Prostate gland (tissue), 2 donors: Measurements from ENCODE around the gene KLHL5.

Experiments
- POLR2A ChIP-seq: fragments of 450-650 bp; IDR thresholded peaks from one replicate; pipeline ENCODE4 v1.6.1; 2016; ENCODE audit warnings: antibody characterized with exemption, mild to moderate bottlenecking
- TF ChIP-seq, protein P1 (sequence below), 4 experiments: fragments of 200-600 bp in 2 of 4; fragments of 450-650 bp in 2 of 4; sonication (generic) in 2 of 4; IDR thresholded peaks; 1 replicate in 3 of 4; 2 replicates in 1 of 4; pipeline ENCODE4 v1.5.1; 2016 to 2019; ENCODE audit warnings: antibody characterized with exemption in 4 of 4, mild to moderate bottlenecking in 2 of 4, moderate library complexity in 2 of 4

DNA sequence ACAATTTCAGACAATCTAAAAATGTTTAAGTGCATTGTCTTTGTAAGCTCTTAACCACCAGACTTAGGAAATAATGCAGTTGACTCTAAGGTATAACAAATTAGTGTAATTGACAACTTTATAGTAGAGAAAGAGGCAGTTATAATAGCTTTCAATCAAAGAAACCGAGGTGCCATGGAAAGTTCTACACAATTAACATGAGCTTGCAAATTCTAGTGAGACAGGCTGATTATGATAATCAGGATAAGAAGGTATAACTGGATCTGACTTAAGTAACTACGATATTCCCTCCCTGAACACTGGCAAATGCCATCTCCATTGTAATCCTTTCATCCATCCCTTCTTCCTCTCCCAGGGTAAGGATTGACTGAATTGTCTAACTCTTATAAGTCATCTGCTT lies 11.4 kb upstream of the KLHL5 start:
- TF ChIP-seq, protein P1, sequence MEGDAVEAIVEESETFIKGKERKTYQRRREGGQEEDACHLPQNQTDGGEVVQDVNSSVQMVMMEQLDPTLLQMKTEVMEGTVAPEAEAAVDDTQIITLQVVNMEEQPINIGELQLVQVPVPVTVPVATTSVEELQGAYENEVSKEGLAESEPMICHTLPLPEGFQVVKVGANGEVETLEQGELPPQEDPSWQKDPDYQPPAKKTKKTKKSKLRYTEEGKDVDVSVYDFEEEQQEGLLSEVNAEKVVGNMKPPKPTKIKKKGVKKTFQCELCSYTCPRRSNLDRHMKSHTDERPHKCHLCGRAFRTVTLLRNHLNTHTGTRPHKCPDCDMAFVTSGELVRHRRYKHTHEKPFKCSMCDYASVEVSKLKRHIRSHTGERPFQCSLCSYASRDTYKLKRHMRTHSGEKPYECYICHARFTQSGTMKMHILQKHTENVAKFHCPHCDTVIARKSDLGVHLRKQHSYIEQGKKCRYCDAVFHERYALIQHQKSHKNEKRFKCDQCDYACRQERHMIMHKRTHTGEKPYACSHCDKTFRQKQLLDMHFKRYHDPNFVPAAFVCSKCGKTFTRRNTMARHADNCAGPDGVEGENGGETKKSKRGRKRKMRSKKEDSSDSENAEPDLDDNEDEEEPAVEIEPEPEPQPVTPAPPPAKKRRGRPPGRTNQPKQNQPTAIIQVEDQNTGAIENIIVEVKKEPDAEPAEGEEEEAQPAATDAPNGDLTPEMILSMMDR (IDR thresholded peaks at IDR 0.05), result no peak
- no peak for TF ChIP-seq POLR2A
